IgD-negative memory B cell (primary cell): ENCODE measurements around the gene DGKQ. TPM values are rescaled to one million over a fixed set of nuclear protein-coding genes. Genes with fewer than 3 reads are reported as not detected.
"Not testable (repeated sequence)": the region's sequence is repeated elsewhere in the genome, so short reads cannot be mapped to it uniquely, and the experiment has no call there.

Experiments used
- H3K27ac Mint-ChIP-seq, 3 donors: one replicate each; pipeline ENCODE4 v1.8.0; 2020 to 2022; ENCODE audit warnings: mild to moderate bottlenecking in 3 of 3, mixed read lengths in 3 of 3, moderate library complexity in 1 of 3
- H3K27me3 Mint-ChIP-seq: one replicate; pipeline ENCODE4 v1.8.0; 2021; ENCODE audit warnings: mixed read lengths
- H3K36me3 Mint-ChIP-seq: one replicate; pipeline ENCODE4 v1.8.0; 2020; ENCODE audit warnings: mild to moderate bottlenecking, mixed read lengths
- H3K4me1 Mint-ChIP-seq, 3 donors: one replicate each; pipeline ENCODE4 v1.8.0; 2020 to 2022; ENCODE audit warnings: mixed read lengths in 3 of 3, mild to moderate bottlenecking in 1 of 3
- H3K4me3 Mint-ChIP-seq, 4 donors: one replicate each; pipeline ENCODE4 v1.8.0; 2020 to 2022; ENCODE audit warnings: mild to moderate bottlenecking in 4 of 4, mixed read lengths in 4 of 4, moderate library complexity in 3 of 4
- H3K9me3 Mint-ChIP-seq, 3 donors: one replicate each; pipeline ENCODE4 v1.8.0; 2020 to 2021; ENCODE audit warnings: mixed read lengths in 3 of 3, mild to moderate bottlenecking in 1 of 3
- polyA plus RNA-seq: library from polyadenylated mRNA; unstranded; fragments of 300-500 nt; fragmentation: Illumina TruSeq; gene quantifications from one replicate; pipeline ENCODE4 v1.2.3, GENCODE V29; 2021

The DGKQ gene
- polyA plus RNA-seq, 1 donor from 2014 or later = 3.5 TPM

DNA sequence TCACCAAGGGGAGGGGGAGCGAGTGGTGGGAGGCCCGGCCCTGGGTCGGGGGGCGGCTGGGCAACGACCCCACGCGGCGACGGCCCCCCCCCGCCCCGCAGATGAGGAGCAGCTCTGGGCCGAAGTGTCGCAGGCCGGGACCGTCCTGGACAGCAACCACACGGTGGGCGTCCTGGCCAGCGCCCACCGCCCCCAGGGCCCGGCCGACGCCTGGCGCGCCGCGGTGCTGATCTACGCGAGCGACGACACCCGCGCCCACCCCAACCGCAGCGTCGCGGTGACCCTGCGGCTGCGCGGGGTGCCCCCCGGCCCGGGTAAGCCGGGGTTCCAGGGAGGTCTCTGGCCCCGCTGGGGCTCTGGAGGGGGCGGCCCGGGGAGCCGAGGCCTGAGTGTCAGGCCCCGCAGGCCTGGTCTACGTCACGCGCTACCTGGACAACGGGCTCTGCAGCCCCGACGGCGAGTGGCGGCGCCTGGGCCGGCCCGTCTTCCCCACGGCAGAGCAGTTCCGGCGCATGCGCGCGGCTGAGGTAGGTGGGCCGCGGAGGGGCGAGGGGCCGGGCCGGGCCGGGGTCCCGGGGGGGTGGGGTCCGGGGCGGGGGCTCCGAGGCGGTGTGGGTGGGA, 29.4 kb upstream of the DGKQ start:
- no peak overlapping the region for H3K4me3 Mint-ChIP-seq
- peaks cover 52% of the 10 kb centered on the region for H3K27me3 Mint-ChIP-seq
- H3K4me1 Mint-ChIP-seq = peaks cover 10 to 13% (median 12%) of the 10 kb centered on the region in 3 donors
- H3K36me3 Mint-ChIP-seq = no peaks in the 10 kb centered on the region
- peaks cover 0 to 4% (median 0%) of the 10 kb centered on the region in 3 donors for H3K9me3 Mint-ChIP-seq
- no peak overlapping the region for H3K27ac Mint-ChIP-seq

DNA sequence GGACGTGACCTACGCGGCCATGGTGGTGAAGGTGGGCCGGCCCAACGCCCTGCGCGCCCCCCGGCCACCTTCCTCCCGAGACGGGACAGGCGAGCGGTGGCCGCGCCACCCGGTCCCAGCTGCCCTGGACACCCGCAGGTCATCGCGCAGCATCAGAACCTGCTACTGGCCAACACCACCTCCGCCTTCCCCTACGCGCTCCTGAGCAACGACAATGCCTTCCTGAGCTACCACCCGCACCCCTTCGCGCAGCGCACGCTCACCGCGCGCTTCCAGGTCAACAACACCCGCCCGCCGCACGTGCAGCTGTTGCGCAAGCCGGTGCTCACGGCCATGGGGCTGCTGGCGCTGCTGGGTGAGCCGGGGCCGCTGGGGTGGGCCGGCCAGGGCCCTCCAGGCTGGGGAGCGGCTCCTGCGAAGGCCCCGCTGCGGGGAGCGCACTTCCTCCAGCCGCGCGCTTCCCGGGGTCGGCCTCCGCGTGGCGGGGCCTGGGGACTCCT, 28.8 kb upstream of the DGKQ start:
- Mint-ChIP-seq H3K9me3 (peaks cover 0 to 3% (median 0%) of the 10 kb centered on the region in 3 donors), H3K4me1 (peaks cover 10 to 13% (median 10%) of the 10 kb centered on the region in 3 donors), H3K4me3 (peak overlapping the region in 1 of 4 donors; percentile 68), H3K36me3 (no peaks in the 10 kb centered on the region), H3K27me3 (peaks cover 50% of the 10 kb centered on the region), H3K27ac (no peak overlapping the region)

DNA sequence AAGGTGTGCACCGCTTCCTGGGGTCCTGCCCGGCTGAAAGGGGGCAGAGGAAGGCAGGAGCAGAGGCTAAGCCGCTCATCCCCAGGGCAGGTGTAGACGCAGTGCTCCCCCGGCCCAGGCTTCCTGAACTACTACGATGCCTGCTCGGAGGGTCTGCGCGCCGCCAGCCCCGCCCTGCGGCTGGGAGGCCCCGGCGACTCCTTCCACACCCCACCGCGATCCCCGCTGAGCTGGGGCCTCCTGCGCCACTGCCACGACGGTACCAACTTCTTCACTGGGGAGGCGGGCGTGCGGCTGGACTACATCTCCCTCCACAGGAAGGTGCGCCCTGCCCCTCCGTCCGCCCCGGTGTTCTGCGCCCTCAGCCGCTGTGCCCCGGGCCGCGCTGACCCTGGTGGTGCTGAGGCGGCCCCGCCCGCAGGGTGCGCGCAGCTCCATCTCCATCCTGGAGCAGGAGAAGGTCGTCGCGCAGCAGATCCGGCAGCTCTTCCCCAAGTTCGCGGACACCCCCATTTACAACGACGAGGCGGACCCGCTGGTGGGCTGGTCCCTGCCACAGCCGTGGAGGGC, 28.3 kb upstream of the DGKQ start:
- peaks cover 50% of the 10 kb centered on the region for H3K27me3 Mint-ChIP-seq
- H3K9me3 Mint-ChIP-seq = no peaks in the 10 kb centered on the region
- peak overlapping the region in 1 of 4 donors; percentile 35 for H3K4me3 Mint-ChIP-seq
- H3K27ac Mint-ChIP-seq = peak overlapping the region in 1 of 3 donors; percentile 80
- H3K36me3 Mint-ChIP-seq = no peaks in the 10 kb centered on the region
- peaks cover 8 to 10% (median 10%) of the 10 kb centered on the region in 3 donors for H3K4me1 Mint-ChIP-seq

DNA sequence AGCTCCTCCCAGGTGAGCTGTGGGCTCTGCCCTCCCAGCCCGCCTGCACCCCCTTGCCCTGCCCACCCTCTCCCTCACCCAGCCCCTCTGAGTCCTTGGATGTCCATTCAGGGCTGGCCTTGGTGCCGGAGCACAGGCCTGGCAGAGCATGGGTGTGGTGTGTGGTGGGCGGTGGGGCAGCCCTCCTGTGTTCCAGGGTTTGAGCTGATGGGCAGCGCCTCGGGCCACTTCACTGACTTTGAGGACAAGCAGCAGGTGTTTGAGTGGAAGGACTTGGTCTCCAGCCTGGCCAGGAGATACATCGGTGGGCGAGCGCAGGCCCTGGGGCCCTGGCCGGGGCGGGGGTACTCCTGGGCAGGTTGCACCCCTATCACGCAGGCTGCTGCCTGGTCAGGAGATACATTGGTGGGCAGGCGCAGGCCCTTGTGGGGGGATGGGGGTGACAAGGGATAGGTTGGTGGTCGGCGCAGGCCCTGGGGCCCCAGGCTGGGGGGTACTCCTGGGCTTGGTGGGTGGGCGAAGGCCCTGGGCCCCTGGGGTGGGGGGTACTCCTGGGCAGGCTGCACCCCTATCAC, 27.4 kb upstream of the DGKQ start:
- H3K27me3 Mint-ChIP-seq = peaks cover 44% of the 10 kb centered on the region
- H3K27ac Mint-ChIP-seq = no peak overlapping the region
- no peak overlapping the region for H3K4me3 Mint-ChIP-seq
- peaks cover 8 to 10% (median 10%) of the 10 kb centered on the region in 3 donors for H3K4me1 Mint-ChIP-seq
- H3K9me3 Mint-ChIP-seq = no peaks in the 10 kb centered on the region
- H3K36me3 Mint-ChIP-seq = no peaks in the 10 kb centered on the region

DNA sequence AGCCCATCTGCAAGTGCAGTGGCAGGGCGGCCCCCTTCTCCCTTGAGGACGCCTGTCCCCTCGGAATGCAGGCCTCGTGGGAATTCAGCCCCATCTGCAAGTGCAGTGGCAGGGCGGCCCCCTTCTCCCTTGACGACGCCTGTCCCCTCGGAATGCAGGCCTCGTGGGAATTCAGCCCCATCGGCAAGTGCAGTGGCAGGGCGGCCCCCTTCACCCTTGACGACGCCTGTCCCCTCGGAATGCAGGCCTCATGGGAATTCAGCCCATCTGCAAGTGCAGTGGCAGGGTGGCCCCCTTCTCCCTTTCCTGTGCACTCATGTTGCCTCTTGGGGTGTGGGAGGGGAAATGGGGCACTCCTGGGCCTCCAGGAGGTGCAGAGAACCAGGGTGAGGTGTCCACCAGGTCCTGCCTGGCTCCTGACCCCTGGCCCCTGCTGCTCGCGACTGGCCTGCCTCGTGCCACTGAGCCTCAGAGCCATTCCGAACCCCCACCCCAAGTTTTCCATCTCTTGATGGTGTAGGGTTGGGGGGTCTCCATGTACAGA, 26.6 kb upstream of the DGKQ start:
- Mint-ChIP-seq H3K27ac (no peak overlapping the region), H3K36me3 (no peaks in the 10 kb centered on the region), H3K4me3 (peak overlapping the region; percentile 34 to 70 (median 56)), H3K4me1 (peaks cover 8 to 10% (median 10%) of the 10 kb centered on the region in 3 donors), H3K27me3 (peaks cover 40% of the 10 kb centered on the region), H3K9me3 (no peaks in the 10 kb centered on the region)

DNA sequence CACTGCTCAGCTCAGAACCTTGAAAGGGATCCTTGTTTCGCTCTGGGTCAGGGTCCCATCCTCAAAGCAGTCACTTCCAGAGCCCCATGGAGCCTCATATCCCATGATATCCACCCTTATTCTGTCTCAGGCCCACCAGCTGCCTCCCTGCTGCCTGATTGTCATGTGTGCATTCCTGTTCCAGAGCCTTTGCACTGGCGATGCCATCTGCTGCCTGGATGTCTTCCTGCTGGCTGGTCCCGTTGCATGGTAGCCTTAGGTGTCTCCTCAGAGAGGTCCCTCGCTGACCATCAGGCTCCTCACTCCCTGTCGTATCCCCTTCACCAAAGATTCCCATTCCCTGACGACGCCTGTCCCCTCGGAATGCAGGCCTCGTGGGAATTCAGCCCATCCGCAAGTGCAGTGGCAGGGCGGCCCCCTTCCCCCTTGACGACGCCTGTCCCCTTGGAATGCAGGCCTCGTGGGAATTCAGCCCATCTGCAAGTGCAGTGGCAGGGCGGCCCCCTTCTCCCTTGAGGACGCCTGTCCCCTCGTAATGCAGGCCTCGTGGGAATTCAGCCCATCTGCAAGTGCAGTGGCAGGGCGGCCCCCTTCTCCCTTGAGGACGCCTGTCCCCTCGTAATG, 26.0 kb upstream of the DGKQ start:
- not testable (repeated sequence) for H3K36me3 Mint-ChIP-seq, H3K9me3 Mint-ChIP-seq
- peaks cover 8 to 10% (median 10%) of the 10 kb centered on the region in 3 donors for H3K4me1 Mint-ChIP-seq
- H3K27me3 Mint-ChIP-seq = peaks cover 36% of the 10 kb centered on the region
- peak overlapping the region in 1 of 3 donors; percentile 46 for H3K27ac Mint-ChIP-seq
- H3K4me3 Mint-ChIP-seq = peak overlapping the region in 2 of 4 donors; percentile 81

DNA sequence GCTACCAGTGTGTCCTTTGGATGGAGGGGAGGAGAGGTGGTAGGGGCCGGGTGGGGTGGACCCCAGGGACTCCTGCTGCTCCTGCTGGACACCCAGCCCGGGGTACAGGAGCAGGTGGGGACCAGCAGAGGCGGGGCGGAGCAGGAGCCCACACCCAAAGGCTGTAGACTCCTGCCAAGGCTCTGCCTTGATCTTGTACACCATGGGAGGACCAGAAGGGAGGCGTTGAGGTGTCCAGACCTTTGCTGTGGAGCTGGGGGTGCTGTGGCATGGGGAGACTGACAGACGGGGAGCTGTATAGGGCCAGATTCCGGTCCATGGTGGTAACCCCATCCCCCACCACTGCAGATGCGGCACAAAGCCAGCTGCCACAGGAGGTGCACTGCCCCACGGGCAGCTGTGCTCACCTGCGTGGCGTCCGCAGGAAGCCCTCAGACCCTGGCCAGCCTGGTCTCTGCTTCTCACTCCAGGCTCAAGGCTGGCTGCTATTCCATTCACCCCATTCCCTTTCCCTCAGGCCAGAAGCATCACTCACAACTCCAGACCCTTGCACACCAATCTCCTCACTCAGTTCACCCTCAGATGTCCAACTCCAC, 24.8 kb upstream of the DGKQ start:
- no peaks in the 10 kb centered on the region for H3K9me3 Mint-ChIP-seq
- peak overlapping the region in 2 of 4 donors; percentile 45 to 90 for H3K4me3 Mint-ChIP-seq
- peaks cover 8 to 10% (median 10%) of the 10 kb centered on the region in 3 donors for H3K4me1 Mint-ChIP-seq
- H3K27ac Mint-ChIP-seq = peak overlapping the region in 1 of 3 donors; percentile 27
- no peaks in the 10 kb centered on the region for H3K36me3 Mint-ChIP-seq
- peaks cover 33% of the 10 kb centered on the region for H3K27me3 Mint-ChIP-seq

DNA sequence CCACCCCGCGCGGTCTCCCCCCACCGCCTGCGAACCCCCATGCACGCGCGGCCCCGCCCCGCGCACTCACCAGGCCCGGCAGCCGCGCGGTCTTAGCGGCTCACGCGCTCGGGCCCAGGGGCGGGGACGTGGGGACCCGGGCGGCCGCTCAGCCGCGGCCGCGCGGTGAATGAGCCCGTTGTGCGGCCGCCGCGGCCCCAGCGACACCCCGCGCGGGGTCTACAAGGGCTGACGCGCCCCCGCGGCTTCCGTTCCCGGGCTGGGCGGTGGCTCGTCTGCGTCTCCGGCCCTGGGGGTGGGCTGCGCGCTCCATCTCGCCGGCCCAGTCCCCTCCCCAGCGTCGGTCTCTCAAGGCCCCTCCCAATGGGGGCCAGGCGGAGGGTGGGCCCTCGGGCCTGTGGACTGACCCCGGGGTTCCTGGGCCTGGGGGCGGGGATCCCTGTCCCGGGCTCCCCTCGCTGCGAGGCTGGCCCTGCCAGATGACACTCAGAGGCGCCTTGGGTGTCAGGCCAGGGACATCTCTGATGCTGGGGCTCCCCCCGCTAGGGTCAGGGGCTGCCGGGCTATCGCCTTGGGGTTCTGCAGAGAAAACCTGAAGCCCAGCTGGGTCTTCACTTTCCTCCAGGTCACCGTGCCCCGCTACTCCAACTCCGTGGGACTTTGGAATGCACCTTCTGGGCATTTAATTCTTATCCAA, 24.2 kb upstream of the DGKQ start:
- H3K27ac Mint-ChIP-seq = no peak overlapping the region
- no peaks in the 10 kb centered on the region for H3K36me3 Mint-ChIP-seq
- H3K27me3 Mint-ChIP-seq = peaks cover 33% of the 10 kb centered on the region
- no peaks in the 10 kb centered on the region for H3K9me3 Mint-ChIP-seq
- peak overlapping the region in 1 of 4 donors; percentile 90 for H3K4me3 Mint-ChIP-seq
- H3K4me1 Mint-ChIP-seq = peaks cover 8 to 13% (median 10%) of the 10 kb centered on the region in 3 donors

DNA sequence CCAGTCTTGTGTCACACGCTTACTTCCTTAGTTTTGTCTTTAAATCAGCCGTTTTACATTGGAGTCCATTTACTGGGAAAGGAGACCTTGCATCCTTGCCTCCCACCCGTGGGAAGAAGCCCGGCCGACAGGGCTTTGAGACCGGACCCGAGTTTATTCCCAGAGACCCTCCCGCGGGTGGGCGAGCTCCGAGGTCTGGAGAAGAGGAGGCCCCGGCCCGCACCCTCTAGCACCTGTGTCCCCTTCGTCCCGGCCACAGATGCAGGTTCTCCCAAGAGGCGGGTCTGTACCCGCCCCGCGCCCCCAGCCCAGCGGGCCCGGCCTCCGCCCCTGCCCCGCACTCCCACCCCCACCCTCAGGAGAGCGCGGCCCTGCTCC, 23.6 kb upstream of the DGKQ start:
- Mint-ChIP-seq H3K4me1 (peaks cover 8 to 13% (median 9%) of the 10 kb centered on the region in 3 donors), H3K27ac (no peak overlapping the region), H3K4me3 (peak overlapping the region in 2 of 4 donors; percentile 32 to 60), H3K36me3 (no peaks in the 10 kb centered on the region), H3K27me3 (peaks cover 31% of the 10 kb centered on the region), H3K9me3 (no peaks in the 10 kb centered on the region)

DNA sequence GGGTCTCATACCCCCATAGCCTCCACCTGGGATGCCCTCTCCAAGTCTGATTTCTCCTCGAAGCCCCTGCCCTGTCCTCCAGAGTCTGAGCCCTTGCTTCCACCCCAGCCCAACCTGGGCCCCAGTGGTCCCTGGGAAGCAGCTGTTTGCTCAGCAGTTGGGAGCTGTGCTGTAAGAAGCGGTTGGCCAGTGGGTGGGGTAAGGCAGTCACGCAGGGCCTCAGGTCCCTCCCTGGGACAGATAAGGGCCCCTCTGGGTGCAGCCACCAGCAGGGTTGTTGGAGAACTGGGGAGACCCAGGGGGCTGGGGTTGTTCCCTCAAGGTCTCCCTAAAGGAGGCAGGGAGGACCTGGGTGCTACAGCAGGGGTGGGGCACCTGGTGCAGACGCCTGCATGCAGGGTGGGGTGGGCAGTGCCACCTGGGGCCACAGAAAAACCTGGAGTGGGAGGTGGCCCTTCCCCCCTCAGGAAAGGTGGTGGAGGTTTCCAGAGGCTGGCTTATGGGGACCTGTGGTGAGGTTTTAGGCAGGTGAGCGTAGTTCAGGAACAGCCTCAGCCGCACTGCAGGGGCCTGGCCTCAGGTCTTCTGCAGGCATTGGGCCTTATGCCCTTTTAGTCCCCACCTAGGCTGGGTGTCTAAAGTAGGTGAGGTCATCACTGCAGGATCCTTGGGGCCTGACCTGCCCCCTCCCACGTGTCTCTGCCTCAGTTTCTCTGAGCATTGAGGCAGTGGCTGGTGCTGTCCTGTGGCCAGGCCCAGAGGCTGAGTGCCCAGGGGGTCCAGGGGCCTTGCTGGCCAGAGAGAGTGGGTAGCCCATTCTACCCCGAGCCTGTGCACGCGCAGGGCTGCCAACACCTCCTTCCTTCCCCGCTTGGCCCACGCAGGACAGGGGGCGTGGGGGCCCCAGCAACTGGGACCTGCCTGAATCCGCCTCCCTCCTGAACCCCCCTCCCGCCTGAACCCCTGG, 22.9 kb upstream of the DGKQ start:
- Mint-ChIP-seq H3K27me3 (peaks cover 28% of the 10 kb centered on the region), H3K36me3 (no peaks in the 10 kb centered on the region), H3K9me3 (no peaks in the 10 kb centered on the region), H3K4me1 (peaks cover 8 to 12% (median 9%) of the 10 kb centered on the region in 3 donors), H3K27ac (no peak overlapping the region), H3K4me3 (peak overlapping the region in 1 of 4 donors; percentile 32)

DNA sequence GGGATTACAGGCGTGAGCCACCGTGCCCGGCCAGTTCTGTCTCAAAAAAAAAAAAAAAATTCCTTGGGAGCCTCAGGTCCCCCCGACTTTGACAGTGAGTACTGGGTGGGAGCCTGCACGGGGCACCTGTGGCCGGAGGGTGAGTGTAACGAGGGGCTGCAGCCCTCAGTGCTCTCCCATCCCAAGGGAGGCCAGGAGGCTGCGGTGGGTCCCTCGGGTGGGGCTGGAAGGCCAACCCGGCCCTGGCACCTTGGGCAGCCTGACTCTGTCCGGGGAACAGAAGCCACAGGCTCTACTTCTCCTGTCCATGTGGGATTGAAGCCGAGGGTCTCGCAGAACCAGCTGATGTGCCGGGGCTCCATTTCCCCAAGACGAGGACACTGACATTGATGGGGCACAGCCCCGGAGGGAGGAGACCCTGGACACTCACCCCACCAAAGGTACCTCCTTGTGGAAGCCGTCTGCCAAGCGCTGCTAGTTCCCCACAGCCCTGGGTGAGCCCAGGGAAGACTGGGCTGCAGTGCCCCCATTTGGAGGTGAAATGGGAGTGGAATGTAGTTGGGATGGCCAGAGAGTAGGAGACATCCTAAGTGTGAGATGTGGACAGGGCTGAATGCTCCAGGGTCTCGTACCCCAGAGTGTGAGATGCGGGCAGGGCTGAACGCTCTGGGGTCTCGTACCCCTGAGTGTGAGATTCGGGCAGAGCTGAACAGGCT, 22.1 kb upstream of the DGKQ start:
- Mint-ChIP-seq H3K27ac (peak overlapping the region in 1 of 3 donors; percentile 53), H3K9me3 (no peaks in the 10 kb centered on the region), H3K4me3 (no peak overlapping the region), H3K4me1 (peaks cover 8 to 11% (median 9%) of the 10 kb centered on the region in 3 donors), H3K36me3 (peaks cover under 1% of the 10 kb centered on the region), H3K27me3 (peaks cover 23% of the 10 kb centered on the region)

DNA sequence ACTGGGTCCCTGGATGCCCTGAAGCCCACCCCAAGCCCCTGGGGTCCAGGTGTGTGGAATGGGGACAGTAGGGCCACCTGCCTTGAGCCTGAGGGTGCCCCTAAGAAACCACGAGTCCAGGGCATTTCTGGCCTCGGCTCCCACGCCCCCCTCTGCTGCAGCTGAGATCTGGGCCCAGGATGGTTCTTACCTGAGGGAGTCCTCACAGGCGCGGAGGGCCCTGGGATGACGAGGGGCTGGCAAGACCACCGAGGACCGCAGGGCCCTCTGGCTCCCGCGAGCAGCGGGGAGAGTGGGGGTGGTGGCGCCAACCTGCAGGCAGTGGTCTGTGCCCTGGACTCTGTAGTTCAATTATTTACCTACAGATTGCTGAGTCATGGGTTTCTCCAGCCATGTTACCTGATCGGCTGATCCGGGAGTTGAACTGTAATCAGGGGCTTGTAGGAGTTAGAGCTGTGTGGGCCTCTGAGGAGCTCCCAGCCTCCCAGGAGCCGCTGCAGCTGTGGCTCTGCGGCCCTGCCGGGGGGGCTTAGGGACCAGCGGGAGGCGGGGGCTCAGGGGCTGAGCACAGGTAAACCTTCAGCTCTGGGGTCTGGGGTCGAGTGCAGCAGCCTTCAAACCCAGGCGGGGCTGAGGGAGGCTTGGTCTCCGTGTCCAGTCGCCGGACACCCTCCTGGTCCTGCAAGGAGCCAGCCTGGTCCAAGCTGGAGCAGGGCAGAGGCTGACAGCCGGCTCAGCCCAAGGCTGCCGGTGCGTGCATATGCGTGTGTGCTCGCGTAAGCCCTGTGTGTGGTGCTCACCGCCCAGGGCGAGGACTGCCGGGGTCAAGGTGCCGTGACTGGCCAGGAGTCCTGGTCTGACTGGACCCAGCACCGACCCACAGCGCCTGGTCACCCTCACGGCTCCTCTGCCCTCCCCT, 20.0 kb upstream of the DGKQ start, which contains the start of gene SLC26A1:
TSS of gene SLC26A1 (minus strand) at position 294 of the 919 bp plus-strand sequence. CDS start 1,701 bp downstream, outside the sequence.
- no peaks in the 10 kb centered on the region for H3K9me3 Mint-ChIP-seq
- no peak within 1 kb of the TSS for H3K27ac Mint-ChIP-seq
- peaks cover under 1 to 7% (median 4%) of the 10 kb centered on the region in 3 donors for H3K4me1 Mint-ChIP-seq
- H3K27me3 Mint-ChIP-seq = peaks cover 10% of the 10 kb centered on the region
- H3K4me3 Mint-ChIP-seq = peak within 1 kb of the TSS in 1 of 4 donors; percentile 22
- H3K36me3 Mint-ChIP-seq = peaks cover 2% of the 10 kb centered on the region
